Measurements from ENCODE around the gene KAZN. TPM values are rescaled to one million over a fixed set of nuclear protein-coding genes. Genes with fewer than 3 reads are reported as not detected.

The KAZN gene
- polyA plus RNA-seq, 1 of the 3 experiments (the other 2 are of a cell fraction): 6.8 TPM

GRCh38 chr1:15063783-15064182 lies 465.3 kb downstream of the KAZN start:
- no peak overlapping the region for H2AFZ ChIP-seq (ENCODE audit: low read depth)
- ChIA-PET POLR2A (no interaction called here), CTCF (interaction anchor here (0.7 kb wide), 1 partner anchor 12 kb away, joined by 3 read pairs; no protein-coding TSS in a partner anchor)
- H3F3A ChIP-seq (replicated peaks; ENCODE audit: insufficient read depth): no peaks in the 10 kb centered on the region
- peaks cover 16 to 60% of the 10 kb centered on the region in 2 experiments for H3K36me3 ChIP-seq (replicated peaks in 1 of 2; ENCODE audit: control insufficient read depth in 1 of 2, insufficient read depth in 2 of 2, low read length in 1 of 2)
- H3K27ac ChIP-seq (ENCODE audit: low read depth in 2 of 2, low read length in 1 of 2): no peak overlapping the region
- H4K20me1 ChIP-seq (ENCODE audit: insufficient read depth): no peaks in the 10 kb centered on the region
- no peaks in the 10 kb centered on the region for H3K27me3 ChIP-seq (ENCODE audit: insufficient read depth)
- H3K9ac ChIP-seq: no peak overlapping the region
- no peaks in the 10 kb centered on the region for H3K9me3 ChIP-seq
- no peaks in the 10 kb centered on the region for H3K79me2 ChIP-seq (ENCODE audit: insufficient read depth)
- H3K9me2 ChIP-seq: no peaks in the 10 kb centered on the region
- WGBS (ENCODE audit: low lambda C conversion rate): 92% methylated on average over 6 of the region's 7 CpGs
- no peak overlapping the region for H3K4me3 ChIP-seq (ENCODE audit: low read depth in 2 of 2, low read length in 1 of 2)
- no peak for DNase-seq
- no peaks in the 10 kb centered on the region for H3K4me1 ChIP-seq (ENCODE audit: control insufficient read depth in 1 of 2, insufficient read depth in 2 of 2, low read depth in 1 of 2, low read length in 1 of 2)
- H3K4me2 ChIP-seq: no peak overlapping the region
- no peak for TF ChIP-seq SMC3 (IDR thresholded peaks at IDR 0.05; ENCODE audit: low read depth, low read length)
- no peak for TF ChIP-seq TCF12 (IDR thresholded peaks at IDR 0.05)
- no peak for TF ChIP-seq TEAD4 (IDR thresholded peaks at IDR 0.05; ENCODE audit: borderline replicate concordance, insufficient read depth)
- no peak for TF ChIP-seq RCOR1 (IDR thresholded peaks at IDR 0.05; ENCODE audit: low read length)
- TF ChIP-seq MEF2A (IDR thresholded peaks at IDR 0.05; ENCODE audit: borderline replicate concordance, low read depth): no peak
- TF ChIP-seq MXI1 (IDR thresholded peaks at IDR 0.05; ENCODE audit: low read depth, low read length): no peak
- TF ChIP-seq EZH2phosphoT487 (IDR thresholded peaks at IDR 0.05; ENCODE audit: borderline replicate concordance, low read depth): no peak
- no peak for TF ChIP-seq FOXM1 (IDR thresholded peaks at IDR 0.05; ENCODE audit: low read depth)
- TF ChIP-seq ZBTB33 (IDR thresholded peaks at IDR 0.05; ENCODE audit: borderline replicate concordance, low read depth): no peak
- TF ChIP-seq NRF1 (IDR thresholded peaks at IDR 0.05; ENCODE audit: low read depth, low read length): no peak
- no peak for TF ChIP-seq IRF3 (IDR thresholded peaks at IDR 0.05; ENCODE audit: low read depth, low read length)
- TF ChIP-seq RFX5 (IDR thresholded peaks at IDR 0.05; ENCODE audit: low read length): no peak
- no peak for TF ChIP-seq REST (IDR thresholded peaks at IDR 0.05; ENCODE audit: low read depth, low read length)
- TF ChIP-seq MAX (IDR thresholded peaks at IDR 0.05; ENCODE audit: low read depth): no peak
